Stimulated activated CD4-positive, alpha-beta T cell treated with anti-CD3 and anti-CD28 coated beads, Interleukin-1b, Interleukin-23, amount 100 ng/mL, for 48 hours (primary cell): ENCODE measurements around the gene SLC25A21.

Experiments
- DNase-seq: peaks from one replicate; pipeline ENCODE4 v3.0.0-alpha.2; 2020

SLC25A21 gene

DNA sequence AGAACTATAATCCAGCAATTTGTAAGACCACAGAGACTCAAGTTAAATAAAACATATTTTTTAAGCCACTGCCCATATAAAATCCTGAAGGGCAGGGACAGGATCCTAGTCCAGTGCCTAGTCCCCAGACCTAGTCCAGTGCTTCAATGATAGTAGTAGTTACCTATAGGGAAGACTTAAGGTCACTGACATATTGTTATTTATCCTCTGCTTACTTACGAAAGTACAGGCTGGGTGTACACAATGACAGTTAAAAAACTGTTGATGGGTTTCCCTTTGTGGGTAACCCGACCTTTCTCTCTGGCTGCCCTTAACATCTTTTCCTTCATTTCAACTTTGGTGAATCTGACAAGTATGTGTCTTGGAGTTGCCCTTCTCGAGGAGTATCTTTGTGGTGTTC lies 192.5 kb downstream of the SLC25A21 start:
- no peak for DNase-seq

DNA sequence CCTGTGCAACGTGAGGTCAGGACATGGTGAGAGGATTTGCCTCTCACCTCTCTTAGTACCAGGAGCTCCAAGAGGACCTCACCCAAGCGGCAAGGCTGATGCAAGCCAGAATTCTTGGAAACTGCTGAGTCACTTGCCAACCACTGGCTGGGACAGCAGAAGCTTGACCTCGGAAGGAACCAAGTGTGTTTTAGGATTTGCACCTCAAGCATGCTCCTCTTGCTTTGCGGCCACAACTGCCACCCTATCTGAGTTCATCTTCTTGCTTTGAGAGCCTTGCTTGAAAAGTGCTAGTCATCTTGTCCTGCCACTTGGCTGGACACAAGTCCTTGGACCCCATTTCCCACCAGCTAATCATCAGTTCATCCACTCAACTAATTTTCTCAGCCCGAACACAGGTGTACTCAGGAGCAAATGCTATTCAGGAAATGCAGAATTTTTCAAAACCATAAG lies 195.8 kb downstream of the SLC25A21 start:
- DNase-seq = no peak

DNA sequence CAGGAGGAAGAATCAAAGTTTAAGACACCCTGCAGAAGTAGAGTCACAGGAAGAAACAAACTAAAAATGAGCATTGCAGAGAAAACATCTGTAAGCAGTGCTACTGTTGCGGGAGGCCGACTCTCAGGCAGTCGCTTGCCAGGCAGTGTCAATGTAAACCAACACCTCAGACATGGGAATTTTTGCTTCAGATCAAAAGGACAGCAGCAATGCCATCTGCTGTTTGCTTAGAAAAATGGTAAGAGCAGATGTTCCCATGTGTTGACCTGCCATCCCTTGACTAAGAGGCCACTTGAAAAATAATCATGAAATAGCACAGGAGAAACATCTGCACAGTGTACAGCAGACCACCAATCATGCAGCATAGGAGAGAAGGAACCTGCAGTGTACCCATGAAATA lies 196.6 kb downstream of the SLC25A21 start:
- DNase-seq = no peak

DNA sequence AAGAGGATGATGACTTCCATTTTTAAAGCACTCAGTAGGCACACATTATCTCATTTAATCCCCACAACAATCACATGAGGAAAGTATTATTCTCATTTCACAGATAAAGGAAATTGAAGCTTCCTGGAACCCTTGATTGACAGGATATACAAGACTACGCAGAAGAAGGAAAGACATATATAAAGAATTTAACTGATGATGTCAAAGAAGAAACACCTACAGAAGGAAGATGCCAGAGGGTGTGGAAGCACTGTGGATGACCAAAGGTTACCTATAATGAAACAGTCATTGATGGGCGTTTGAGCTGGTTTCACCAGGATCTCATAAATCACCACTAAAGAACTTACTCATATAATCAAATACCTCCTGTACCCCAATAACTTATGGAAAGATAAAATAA lies 197.4 kb downstream of the SLC25A21 start:
- no peak for DNase-seq

DNA sequence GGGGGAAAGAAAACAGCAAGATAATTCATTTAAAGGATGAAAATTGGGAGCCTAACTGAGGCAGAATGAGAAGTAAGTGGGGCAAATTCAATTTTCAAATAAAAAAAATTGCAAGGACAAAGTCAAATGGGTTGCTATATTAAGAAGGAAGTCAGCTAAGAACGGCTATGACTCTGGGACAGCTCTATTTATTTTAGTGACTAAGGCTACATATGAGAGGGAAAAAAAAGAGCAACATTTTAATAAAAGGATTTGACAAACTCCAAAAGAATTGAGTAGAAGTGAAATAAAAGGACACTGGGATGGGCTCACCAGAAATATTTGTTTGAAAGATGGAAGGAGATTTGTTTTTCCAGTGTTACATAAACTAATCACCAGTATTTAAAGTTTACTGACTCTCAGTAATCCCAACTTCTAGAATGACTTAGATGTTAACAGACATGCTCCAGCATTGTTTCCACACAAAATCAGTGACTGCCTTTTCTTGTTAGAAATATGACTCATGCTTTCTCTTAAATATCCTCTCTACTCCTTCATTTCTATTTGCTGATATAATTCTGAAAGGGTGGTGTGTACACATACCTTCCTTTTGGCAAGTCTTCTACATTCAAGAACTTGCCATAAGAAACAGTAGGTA lies 198.5 kb downstream of the SLC25A21 start:
- DNase-seq = no peak

DNA sequence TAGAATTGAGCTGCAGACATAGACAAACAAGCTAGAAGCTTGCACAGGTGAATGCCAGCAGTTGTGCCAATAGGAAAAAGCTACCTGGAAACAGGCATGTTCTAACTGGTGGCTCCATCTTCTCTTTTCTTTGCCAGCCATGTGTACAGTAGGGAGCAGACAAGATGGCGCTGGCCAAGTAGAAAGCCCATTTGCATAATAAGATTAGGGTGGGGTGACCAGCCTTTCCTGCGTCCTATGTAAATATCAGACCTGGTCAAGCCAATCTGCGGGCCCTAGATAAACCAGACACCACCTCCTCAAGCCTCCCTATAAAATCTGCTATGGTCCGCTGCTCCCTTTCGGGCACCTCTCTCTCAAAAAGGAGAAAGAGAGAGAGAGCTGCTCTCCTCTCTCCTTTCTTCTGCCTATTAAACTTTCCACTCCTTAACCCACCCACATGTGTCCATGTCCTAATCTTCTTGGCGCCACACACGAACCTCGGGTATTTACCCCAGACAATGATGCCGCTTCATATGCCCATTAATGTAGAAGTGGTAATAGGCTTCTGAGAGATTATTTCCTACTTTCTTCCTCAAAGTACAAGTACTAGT lies 201.0 kb downstream of the SLC25A21 start:
- no peak for DNase-seq

DNA sequence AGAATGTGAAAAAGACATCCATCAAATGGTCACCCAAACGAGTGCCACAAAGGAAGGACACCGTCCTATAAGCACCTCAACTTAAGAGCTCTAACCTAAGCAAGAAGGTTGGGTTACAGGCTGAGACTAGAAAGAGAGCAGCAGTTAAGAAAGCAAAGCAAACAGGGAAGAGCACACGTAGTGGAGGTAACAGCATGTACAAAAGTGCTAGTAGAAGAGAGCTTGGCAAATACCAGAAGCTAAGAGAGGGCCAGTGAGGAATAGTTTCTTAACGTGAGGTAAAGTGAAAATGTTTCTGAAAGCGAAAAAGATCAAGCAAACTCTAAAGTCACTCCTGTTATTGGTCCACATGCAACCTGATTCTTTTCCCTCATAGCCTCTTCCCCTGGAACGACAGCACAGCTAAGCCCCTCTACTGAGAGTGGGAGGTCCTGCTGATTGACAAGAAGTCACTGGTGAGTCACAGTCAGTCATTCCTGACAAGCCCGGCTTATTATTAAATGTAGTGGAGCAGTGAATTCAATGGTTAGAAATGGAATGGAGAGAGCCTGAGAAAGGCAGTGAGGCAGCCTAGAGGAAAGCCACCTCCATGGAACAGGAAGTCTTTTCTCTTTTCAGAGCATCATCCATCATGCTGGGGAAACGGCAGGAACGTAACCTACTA lies 204.4 kb downstream of the SLC25A21 start:
- DNase-seq = no peak

DNA sequence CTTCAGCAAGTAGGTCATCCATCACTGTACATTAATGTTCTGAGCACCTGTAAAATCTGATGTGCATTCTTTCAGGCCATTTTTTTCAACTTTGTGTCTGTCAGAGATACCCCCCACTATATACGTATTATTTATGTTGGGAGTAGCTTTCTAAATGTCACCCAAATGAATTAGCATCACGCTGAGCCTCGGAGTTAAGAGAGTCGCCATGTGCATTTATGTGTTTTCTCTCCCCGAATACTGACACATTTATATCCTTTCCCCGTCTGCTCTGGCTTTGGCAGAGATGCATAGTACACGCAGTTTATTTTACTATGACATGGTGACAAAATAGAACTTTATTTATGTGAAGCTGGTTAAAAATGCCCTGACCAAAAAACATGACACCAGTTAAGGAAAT lies 216.4 kb downstream of the SLC25A21 start:
- no peak for DNase-seq

DNA sequence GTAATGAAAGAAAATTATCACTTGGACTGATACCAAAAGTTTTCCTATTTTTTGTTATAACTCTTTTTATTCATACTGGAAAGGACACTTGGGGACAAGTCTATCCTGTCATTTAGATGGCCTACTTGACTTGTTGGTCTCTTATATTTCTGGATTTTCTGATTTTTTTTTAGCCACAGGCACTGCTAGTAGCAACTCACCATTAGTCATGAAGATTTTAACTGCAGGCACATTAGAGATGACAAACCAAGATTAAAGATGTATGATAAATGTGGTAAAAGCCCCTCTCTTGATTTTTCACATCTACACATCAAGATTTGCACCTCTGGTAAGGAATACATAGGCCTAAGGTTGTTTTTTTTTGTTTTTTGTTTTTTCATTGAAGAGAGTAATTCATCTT lies 217.0 kb downstream of the SLC25A21 start:
- no peak for DNase-seq

DNA sequence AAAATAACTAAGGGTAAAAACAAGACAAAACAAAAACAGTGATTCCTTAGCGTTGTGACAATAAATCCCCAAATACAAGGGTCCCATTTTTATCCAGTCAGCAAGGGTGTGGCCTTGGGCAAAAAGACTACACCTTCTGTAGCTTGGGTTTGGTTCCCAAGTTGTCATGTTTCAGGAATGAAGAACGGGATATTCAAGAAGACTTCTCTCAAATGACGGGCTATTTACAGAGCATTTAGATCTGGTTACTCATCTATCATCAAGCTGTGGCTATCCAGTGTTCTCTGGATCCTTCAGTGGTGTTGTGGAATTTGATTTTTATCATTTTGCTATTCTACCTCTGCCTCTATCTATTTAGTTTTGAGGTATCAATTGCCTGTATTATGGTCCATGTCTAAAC lies 219.7 kb downstream of the SLC25A21 start:
- no peak for DNase-seq

DNA sequence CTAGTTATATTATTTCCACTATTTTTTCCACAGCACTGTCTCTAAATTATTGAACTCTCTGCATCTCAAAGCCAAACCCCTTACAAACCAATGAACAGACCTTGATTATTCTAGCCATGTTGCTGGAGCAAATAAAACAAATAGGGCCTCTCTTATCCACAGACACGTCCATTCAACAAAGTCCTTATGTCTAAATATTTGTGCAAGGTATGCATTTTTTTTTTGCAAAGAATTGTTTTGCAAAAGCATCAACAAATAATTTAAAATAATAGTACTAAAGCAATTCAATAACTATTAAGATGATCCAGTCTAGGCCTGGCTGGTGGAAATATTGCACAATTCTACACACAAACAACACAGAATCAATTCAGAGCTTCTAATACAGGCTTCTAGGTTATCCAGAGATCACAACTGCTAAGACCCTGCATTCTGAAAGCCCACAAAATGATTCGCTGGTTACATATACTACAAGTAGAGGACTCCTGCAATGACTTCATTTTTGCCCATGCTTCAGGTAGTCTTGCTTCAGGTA lies 221.0 kb downstream of the SLC25A21 start:
- no peak for DNase-seq

DNA sequence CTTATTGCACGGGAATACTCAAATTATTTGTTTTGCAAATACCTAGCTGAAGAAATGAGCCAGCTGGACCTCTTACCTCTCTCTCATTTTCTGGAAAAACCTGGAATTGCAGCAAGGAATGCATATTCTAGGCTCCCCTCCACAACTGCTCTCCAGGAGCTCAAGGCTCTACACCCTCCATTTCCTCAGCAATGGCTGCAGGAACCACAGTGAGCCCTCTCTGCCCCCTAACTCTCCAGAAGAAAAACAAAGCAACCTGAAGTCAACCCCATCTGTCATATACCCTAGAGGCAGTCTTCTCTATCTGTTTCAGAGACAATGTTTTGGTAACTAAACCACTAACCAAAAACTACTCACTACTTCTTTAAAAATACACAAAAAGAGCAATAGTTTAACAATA lies 221.6 kb downstream of the SLC25A21 start:
- DNase-seq = no peak

DNA sequence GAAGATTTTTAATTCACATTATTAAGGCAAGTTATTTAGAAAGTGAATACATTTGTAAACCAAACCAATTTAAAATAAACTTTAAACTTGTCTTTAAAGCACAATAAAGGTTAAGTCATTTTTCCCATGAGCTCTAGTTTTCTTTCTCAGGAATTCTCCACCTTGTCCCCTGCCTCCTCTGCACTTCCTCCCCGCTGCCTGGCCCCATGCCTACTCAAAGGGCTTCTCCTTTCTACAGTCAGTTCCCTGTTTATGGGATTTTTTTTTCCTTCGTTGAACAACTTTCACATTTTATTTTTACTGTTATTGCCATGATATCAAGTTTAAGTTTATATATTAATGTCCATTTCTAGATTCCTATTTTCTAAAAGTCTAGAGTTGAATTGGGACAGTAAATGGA lies 223.0 kb downstream of the SLC25A21 start:
- no peak for DNase-seq

DNA sequence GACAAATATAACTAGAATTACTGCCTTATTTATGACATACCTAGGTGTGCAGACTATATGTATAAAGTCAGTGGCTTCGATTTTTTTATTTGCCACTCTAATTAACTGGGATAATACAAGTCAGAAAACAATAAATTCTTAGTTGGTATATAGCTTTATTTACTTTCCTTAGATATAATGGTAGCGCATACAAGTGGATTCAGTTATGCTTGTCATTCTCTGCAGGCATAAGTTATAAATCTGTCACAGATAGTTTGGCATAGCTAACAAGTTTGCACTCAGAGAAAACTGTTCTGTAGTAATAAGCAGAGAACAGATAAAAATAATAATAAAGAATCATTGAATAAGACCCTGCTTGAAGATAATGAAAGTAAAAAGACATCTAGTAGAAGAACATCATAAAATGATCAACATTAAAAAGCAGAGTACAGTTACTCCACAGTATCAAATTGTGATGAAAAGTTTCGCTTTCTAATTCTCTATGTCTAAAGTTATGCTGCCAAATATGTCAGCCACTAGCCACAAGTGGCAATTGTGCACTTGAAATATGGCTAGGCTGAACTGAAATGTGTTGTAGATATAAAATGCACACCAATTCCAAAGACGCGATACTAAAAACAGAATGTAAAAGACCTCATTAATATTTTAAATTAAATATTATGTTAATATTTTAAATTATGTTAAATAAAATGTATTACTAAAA lies 224.1 kb downstream of the SLC25A21 start:
- DNase-seq = no peak

DNA sequence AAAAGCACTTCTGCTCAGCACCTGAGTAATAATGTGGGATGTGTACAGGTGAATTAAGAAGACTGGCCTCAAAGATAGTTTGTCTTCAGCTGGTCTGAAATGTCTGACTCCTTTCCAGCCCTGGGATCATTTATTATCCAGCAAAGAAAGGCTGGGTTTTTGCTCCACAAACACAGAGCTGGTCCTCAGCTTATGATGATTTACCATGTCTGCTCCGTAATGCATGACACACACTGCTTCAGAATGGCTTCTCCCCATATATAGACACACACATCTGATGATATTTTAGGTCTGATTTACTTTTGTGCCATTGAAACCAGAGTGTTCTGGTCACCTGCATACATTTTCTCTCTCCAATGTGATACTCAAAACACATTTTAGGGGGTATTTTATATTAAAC lies 225.0 kb downstream of the SLC25A21 start:
- no peak for DNase-seq

DNA sequence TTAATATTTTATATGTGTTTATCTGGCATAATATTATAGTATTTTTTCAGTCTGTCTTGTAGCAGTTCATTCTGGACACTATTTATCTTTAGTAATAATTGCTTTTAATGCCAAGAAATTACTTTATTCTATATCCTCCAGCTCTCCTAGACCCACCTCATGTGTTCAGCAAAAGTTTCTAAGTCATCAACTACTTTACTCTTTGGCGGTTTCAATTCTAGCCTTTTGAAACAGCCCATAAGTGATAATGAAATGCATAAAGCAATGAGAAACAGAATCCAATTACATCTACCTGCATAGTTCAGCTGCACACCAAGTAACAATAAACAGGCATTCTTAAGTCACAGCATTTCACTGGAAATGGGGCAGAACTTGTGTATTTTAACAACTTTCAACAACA lies 225.5 kb downstream of the SLC25A21 start:
- no peak for DNase-seq

DNA sequence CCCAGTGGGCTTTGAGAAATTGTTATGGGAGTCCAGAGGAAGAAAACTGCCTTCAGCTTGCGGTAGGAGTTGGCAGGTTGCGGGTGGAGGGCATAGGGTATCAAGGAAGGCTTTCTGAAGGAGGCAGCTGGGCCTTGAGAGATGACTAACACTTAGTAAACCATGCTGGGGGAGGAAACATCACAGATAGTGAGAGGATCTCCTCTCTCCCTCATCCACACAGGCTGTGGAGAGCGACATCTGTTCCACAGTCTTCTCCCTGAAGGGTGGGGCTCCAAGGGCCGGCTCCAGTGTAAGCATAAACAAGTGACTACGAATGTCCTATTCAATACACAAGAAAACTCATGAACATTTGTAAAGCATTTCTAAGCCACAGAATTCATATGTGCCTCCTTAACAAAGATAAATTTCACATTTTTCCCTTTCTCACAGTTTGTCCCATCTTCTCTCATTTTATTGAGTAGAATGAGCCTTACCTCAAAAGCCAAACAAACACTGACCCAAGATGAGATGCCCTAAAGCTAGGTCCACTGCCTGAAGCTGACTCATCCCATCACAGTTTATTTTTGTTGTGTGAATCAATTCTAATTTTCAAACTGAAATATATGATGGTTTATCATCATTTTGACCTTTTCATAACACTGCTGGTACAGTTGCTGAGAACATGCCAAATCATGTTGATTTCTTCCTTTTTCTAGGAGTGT lies 227.9 kb downstream of the SLC25A21 start:
- DNase-seq = no peak

DNA sequence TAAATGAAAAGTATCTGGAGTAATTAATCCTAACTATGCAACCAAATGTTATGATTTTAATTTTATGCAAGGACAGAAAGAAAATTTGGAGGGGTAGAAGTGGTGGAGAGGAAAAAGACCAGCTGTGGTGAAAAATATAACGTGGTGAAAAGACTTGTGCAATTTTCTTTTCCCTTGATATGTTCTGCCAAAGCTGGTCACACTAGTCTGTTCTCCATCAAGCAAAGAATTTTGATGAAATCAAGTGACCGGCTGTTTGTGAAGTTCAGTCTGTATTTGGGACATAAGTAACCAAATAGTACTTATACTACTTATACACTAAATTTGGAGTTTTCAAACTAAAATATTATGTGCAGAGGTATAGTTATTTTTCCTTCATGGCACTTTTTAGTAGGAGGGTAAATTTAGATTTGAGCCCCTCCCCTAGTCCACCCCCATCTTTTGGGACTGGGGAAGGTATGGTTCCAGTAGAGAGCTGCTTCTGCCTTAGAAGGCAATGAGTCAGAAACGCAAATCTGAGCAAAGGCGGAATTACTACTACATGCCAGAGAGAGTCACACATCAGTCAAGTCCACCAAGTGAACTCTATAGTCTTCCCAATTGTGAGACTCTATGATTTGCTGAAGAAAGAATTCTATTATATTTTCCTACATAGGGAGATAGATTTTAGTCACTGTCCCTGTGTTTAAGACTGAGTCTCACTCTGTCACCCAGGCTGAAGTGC lies 229.7 kb downstream of the SLC25A21 start:
- DNase-seq = no peak

DNA sequence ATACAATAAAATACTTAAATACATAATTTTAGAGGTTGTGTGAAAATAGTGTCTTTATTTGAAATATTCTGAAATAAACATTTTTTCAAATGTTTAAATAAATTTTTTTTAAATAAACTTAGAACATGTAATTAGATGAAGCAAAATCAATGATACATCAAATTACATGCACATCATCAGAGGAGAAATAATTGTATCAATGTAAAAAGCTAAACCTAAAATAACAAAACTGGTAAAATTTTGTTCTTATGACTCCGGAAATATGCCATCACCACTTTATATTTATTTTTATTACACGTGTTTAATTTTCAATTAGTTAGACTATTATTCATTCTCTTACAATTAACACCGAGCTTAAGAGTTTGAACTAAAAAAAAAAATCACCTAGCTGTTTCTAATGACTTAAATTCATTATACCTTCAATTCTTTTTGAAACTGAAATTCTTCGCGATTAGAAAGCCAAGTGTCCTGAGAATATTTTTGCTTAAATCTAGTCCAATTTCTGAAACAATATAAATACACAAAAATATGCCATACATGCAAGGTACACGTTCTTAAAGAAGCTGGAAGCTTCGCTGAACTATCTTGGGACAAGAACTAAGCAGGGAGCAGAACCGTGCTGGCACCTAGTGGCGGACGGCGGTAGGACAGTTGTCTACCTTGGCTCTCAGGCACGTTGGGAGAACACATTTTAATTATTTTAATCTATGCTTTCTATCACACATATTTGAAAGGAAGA lies 230.5 kb downstream of the SLC25A21 start:
- DNase-seq = peak; percentile 55

DNA sequence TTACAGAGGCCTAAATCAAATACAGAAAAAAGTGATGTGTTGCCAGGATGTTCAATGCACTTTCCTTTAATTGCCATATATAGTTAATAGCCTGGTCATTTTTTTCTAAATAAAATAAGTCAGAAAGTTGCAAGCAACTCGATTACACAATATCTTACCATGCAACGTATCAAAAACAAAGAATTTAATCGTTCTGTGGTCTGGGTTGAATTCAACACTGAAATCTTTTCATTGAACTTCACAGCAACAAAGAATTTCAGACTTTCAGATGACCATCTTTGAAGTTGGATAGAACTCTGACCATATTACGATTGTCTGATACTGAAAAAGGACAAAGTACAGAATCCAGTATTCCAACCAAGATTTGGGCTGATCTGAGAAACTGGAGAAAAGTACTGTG lies 231.9 kb downstream of the SLC25A21 start:
- DNase-seq = no peak

DNA sequence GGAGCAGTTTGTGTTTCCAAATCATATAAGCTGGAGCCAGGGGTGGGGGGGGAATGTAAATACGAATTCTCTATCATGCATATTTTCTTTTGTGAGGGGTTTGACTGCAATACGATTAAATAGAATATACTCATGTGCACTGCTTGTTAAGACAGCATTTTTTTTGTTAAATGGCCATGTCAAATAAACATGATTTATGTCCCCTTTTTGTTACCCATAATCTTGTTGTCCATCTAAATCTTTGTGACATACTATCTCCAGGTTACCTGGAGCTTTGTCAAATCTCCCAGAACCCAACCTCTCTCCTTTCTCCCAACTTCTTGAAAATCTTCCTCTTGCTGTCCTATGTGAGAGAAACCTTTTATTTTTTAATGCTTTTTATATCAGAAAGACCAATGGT lies 233.1 kb downstream of the SLC25A21 start:
- no peak for DNase-seq

DNA sequence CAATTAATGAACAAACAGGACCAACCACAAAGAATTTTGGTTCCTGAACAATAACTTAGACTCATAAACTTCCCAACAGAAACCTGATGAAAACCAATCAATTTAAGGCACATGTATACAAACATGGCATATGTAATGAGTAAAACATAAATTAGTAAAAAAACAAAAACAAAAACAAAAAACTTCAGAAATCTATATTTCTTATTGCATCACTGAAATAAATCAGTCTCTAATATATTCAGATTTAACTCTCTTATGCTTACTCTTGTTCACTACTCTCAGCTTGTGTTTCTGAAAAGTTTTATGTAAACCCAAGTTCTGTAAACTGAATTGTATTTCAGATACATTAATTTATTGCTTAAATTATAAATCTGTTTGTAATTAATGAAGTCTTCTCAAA lies 233.7 kb downstream of the SLC25A21 start:
- no peak for DNase-seq
